DMS153 (cell line): Measurements from ENCODE around the gene TDRD6.
"Not testable (repeated sequence)": the region's sequence is repeated elsewhere in the genome, so short reads cannot be mapped to it uniquely, and the experiment has no call there.

ENCODE experiments used
- DNase-seq: peaks from one replicate; lab custom pipeline; 2025; lab: John Stamatoyannopoulos, UW

TDRD6 gene

DNA sequence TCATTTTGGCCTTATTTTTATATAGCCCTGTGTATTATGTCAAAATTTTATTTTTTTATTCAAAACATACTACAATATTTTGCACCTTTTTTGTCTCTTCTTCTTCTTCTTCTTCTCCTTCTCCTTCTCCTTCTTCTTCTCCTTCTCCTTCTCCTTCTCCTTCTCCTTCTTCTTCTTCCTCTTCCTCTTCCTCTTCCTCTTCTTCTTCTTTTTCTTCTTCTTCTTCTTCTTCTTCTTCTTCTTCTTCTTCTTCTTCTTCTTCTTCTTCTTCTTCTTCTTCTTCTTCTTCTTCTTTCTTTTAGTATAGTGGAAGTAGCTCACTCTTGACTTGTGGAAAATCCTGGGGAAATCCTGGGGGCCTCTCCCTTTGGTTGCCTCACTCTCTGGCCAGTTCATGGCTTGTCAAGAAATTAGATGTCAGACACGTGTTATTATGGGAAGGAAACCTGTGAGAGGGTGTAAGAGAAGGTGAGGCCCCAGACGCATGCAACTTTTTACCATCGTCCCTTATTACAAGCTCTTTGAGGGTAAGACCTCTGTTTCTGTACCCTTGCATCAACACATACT lies 56.6 kb downstream of the TDRD6 start:
- not testable (repeated sequence) for DNase-seq

- no peak for DNase-seq
Measured at GRCh38 chr6:46745973-46746372, 58.3 kb downstream of the TDRD6 start.

DNA sequence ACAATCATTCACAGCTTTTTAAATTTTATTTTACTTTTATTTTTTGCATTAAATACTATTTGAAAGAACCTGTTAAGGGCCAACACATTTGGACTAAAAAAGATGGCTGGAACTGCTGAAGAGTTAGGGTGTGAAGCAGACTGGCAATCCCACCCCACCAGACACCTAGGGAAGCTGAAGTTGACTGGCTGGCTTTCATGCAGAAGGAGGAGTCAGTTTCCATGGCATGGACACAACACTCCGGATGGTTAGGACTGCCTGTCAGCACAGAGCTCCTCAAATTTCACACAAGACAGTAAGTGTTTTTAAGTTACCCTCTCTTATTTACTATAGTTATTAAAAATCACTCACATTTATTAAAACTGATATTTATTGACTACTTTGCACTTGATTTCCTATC lies 59.0 kb downstream of the TDRD6 start, which contains the start of gene ANKRD66:
TSS of gene ANKRD66 (plus strand) at position 238 of the 400 bp plus-strand sequence. CDS start 5,016 bp downstream, outside the sequence.
- DNase-seq: no peak

DNA sequence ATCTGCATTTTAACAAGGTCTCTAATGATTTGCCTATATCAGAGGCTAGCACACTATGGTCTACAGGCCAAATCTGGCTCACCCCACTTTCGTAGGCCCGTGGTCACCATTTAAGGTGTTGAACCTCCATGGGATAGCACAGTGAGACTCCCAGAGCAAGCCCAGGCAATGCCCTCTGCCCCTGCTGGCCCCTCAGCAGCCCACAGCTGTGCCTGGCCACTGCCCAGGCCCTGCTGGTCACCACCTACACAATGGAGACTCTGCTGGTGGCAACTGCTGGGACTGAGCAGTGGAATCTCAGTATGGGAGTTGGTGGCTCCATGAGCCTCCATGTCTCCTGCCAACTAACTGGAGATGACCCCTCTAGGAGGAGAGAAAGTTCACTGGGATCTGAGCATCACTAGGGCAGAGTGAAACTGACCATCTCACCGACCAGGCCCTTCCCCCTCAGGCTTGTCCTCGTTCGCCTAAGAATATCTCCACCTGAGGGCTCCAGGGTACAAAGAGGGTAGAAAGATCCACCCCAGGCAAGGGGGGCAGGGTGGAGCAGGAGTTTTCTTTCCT lies 61.3 kb downstream of the TDRD6 start:
- DNase-seq: no peak

- DNase-seq: no peak
Measured at GRCh38 chr6:46749731-46750130, 62.0 kb downstream of the TDRD6 start.

- DNase-seq: no peak
Measured at GRCh38 chr6:46751658-46752057, 64.0 kb downstream of the TDRD6 start.
